ENCODE measurements around the gene RAB40B.
A peak's percentile ranks its signal among the peaks of the same experiment; 100 is the strongest.

RAB40B gene

GRCh38 chr17:82684228-82684841, 14.2 kb downstream of the RAB40B start:
- TF ChIP-seq WT1 (tag by site-specific recombination; IDR thresholded peaks at IDR 0.05) (no peak), ZBTB21 (tag by site-specific recombination; IDR thresholded peaks at IDR 0.05) (no peak), ZNF677 (tag by site-specific recombination; IDR thresholded peaks at IDR 0.05) (no peak), KLF17 (tag by site-specific recombination; IDR thresholded peaks at IDR 0.05) (no peak), ZSCAN23 (tag by site-specific recombination; IDR thresholded peaks at IDR 0.05) (no peak), KLF16 (tag by site-specific recombination; IDR thresholded peaks at IDR 0.05) (no peak), HOXC10 (CRISPR knock-in tag; IDR thresholded peaks at IDR 0.05) (no peak), ZNF561 (tag by site-specific recombination; IDR thresholded peaks at IDR 0.05; ENCODE audit: borderline replicate concordance) (no peak), SETDB1 (IDR thresholded peaks at IDR 0.05; ENCODE audit: insufficient read length, low read length) (no peak), ZBTB48 (tag by site-specific recombination; IDR thresholded peaks at IDR 0.05) (no peak), ZNF114 (tag by site-specific recombination; IDR thresholded peaks at IDR 0.05) (no peak), YY1 (tag by site-specific recombination; IDR thresholded peaks at IDR 0.05) (no peak)
- no peaks in the 10 kb centered on the region for H3K4me1 ChIP-seq (ENCODE audit: control insufficient read depth, insufficient read depth, low read length)
- H3K36me3 ChIP-seq (ENCODE audit: control insufficient read depth in 2 of 2, insufficient read depth in 1 of 2, low read length in 2 of 2): peaks cover 3 to 4% of the 10 kb centered on the region in 2 experiments; a peak in 2 of 3 replicates
- no peaks in the 10 kb centered on the region for H3K9me3 ChIP-seq (ENCODE audit: control insufficient read depth, insufficient read depth, low read depth, low read length)
- POLR2A ChIA-PET: no interaction called here
- no peak overlapping the region for H3K27ac ChIP-seq (ENCODE audit: extremely low read depth, low read depth, low read length)
- H3K4me3 ChIP-seq (ENCODE audit: low read depth, low read length): no peak overlapping the region
- CTCF ChIA-PET: interaction anchor here (0.7 kb wide), 1 partner anchor 90 kb away, joined by 4 read pairs; no protein-coding TSS in a partner anchor

GRCh38 chr17:82683534-82683933, 15.0 kb downstream of the RAB40B start:
- H3K4me3 ChIP-seq (ENCODE audit: low read depth, low read length): no peak overlapping the region
- no peaks in the 10 kb centered on the region for H3K9me3 ChIP-seq (ENCODE audit: control insufficient read depth, insufficient read depth, low read depth, low read length)
- CTCF ChIA-PET: no interaction called here
- POLR2A ChIA-PET: no interaction called here
- TF ChIP-seq ZNF561 (tag by site-specific recombination; IDR thresholded peaks at IDR 0.05; ENCODE audit: borderline replicate concordance) (no peak), ZNF214 (tag by site-specific recombination; IDR thresholded peaks at IDR 0.05; ENCODE audit: borderline replicate concordance) (no peak), ZNF621 (tag by site-specific recombination; IDR thresholded peaks at IDR 0.05) (no peak), SP3 (tag by site-specific recombination; IDR thresholded peaks at IDR 0.05) (no peak), ZFP3 (tag by site-specific recombination; IDR thresholded peaks at IDR 0.05; ENCODE audit: low read depth) (no peak), ZNF10 (tag by site-specific recombination; IDR thresholded peaks at IDR 0.05) (no peak), ZNF121 (tag by site-specific recombination; IDR thresholded peaks at IDR 0.05) (peak; percentile 47; the same call in 1 of the 2 replicates), KLF10 (tag by site-specific recombination; IDR thresholded peaks at IDR 0.05) (no peak)
- H3K27ac ChIP-seq (ENCODE audit: extremely low read depth, low read depth, low read length): no peak overlapping the region
- H3K4me1 ChIP-seq (ENCODE audit: control insufficient read depth, insufficient read depth, low read length): no peaks in the 10 kb centered on the region
- H3K36me3 ChIP-seq (ENCODE audit: control insufficient read depth in 2 of 2, insufficient read depth in 1 of 2, low read length in 2 of 2): peaks cover 3 to 4% of the 10 kb centered on the region in 2 experiments; a peak in 2 of 3 replicates

GRCh38 chr17:82681547-82681946, 17.0 kb downstream of the RAB40B start:
- no peak overlapping the region for H3K27ac ChIP-seq (ENCODE audit: extremely low read depth, low read depth, low read length)
- H3K36me3 ChIP-seq (ENCODE audit: control insufficient read depth in 2 of 2, insufficient read depth in 1 of 2, low read length in 2 of 2): peaks cover 3 to 4% of the 10 kb centered on the region in 2 experiments; a peak in 2 of 3 replicates
- no peak overlapping the region for H3K4me3 ChIP-seq (ENCODE audit: low read depth, low read length)
- H3K9me3 ChIP-seq (ENCODE audit: control insufficient read depth, insufficient read depth, low read depth, low read length): no peaks in the 10 kb centered on the region
- ChIA-PET POLR2A (no interaction called here), CTCF (interaction anchor here (0.7 to 1.0 kb wide), 3 partner anchors 36 to 329 kb away, joined by 3 to 4 read pairs (median 4); no protein-coding TSS in a partner anchor)
- no peak for TF ChIP-seq ZNF488 (tag by site-specific recombination; IDR thresholded peaks at IDR 0.05)
- TF ChIP-seq ZNF626 (tag by site-specific recombination; IDR thresholded peaks at IDR 0.05): no peak
- no peak for TF ChIP-seq ZFHX2 (tag by site-specific recombination; conservative IDR thresholded peaks at IDR 0.05)
- no peak for TF ChIP-seq ZNF391 (tag by site-specific recombination; IDR thresholded peaks at IDR 0.05; ENCODE audit: borderline replicate concordance, low read depth)
- peak; percentile 65 for TF ChIP-seq SETDB1 (IDR thresholded peaks at IDR 0.05; ENCODE audit: insufficient read length, low read length)
- no peak for TF ChIP-seq ZNF416 (tag by site-specific recombination; IDR thresholded peaks at IDR 0.05)
- H3K4me1 ChIP-seq (ENCODE audit: control insufficient read depth, insufficient read depth, low read length): no peaks in the 10 kb centered on the region
